HepG2 (cell line): ENCODE data around the gene LAMC3. TPM values are rescaled to one million over a fixed set of nuclear protein-coding genes. Genes with fewer than 3 reads are reported as not detected.
A peak's percentile ranks its signal among the peaks of the same experiment; 100 is the strongest.

Experiments used
- ATAC-seq: fragments of 200-7000 bp; cut with Tn5 transposase; 3 replicates; pipeline ENCODE4 v1.9.1; 2020; ENCODE audit warnings: mild to moderate bottlenecking, moderate library complexity
- BruUV-seq: library from RNA; stranded (reverse); fragments of 400-500 nt; replicated peaks from 2 replicates; lab custom pipeline; 2021; lab: Mats Ljungman, UMichigan
- CTCF ChIA-PET: fragments of 300-600 bp; formaldehyde crosslinking; extraction: SDS; loops from one replicate; lab custom pipeline; 2021; ENCODE audit warnings: low total read pairs, inconsistent platforms, low intra/inter-chr PET ratio; lab: Yijun Ruan, JAX
- POLR2A ChIA-PET: fragments of 350-600 bp; sonication (Branson Sonifier 250); formaldehyde crosslinking; loops from one replicate; lab custom pipeline; 2020; ENCODE audit warnings: antibody characterized with exemption, inconsistent platforms; lab: Yijun Ruan, JAX
- DNase-seq: peaks from one replicate; pipeline ENCODE4 v3.0.0-alpha.2; 2015; ENCODE audit warnings: low spot score
- FAIRE-seq: peaks from 3 replicates; lab custom pipeline; 2011; peaks lifted over from hg19 to GRCh38; lab: Jason Lieb, UNC
- H2AFZ ChIP-seq: one replicate; pipeline ENCODE4 v1.6.1; 2011; ENCODE audit warnings: low read length, inconsistent platforms
- H3K27ac ChIP-seq: fragments of 300-600 bp; 3 replicates; pipeline ENCODE4 v1.8.0; 2011; ENCODE audit warnings: mixed run types, mild to moderate bottlenecking, mixed read lengths, low read length, inconsistent platforms; ENCODE audit not compliant: insufficient read depth; ENCODE audit errors: extremely low read length
- H3K27me3 ChIP-seq, 2 experiments: fragments of 200-600 bp in 1 of 2; 2 replicates in 1 of 2; 3 replicates in 1 of 2; pipeline versions ENCODE4 v1.6.0 to v1.8.0; 2011; ENCODE audit warnings: low read length in 2 of 2, mild to moderate bottlenecking in 2 of 2, moderate library complexity in 2 of 2, inconsistent platforms in 1 of 2; ENCODE audit not compliant: insufficient read depth in 2 of 2, control insufficient read depth in 1 of 2
- H3K36me3 ChIP-seq, 2 experiments: fragments of 200-600 bp in 1 of 2; replicated peaks in 1 of 2; 2 replicates in 1 of 2; 3 replicates in 1 of 2; pipeline versions ENCODE4 v1.5.1 to v1.8.0; 2011; ENCODE audit warnings: low read length in 2 of 2, inconsistent platforms in 1 of 2; ENCODE audit not compliant: insufficient read depth in 2 of 2, control insufficient read depth in 1 of 2
- H3K4me1 ChIP-seq: 2 replicates; pipeline ENCODE4 v1.5.1; 2012; ENCODE audit warnings: low read length, inconsistent platforms; ENCODE audit not compliant: insufficient read depth
- H3K4me2 ChIP-seq: 2 replicates; pipeline ENCODE4 v1.6.0; 2011; ENCODE audit warnings: low read depth, low read length, inconsistent platforms
- H3K4me3 ChIP-seq, 3 experiments: fragments of 200-600 bp in 1 of 3; sonication (generic), shearing (Covaris generic) in 1 of 3; replicated peaks in 1 of 3; 2 replicates each; pipeline ENCODE4 v1.5.1; 2011 to 2016; ENCODE audit warnings: low read length in 3 of 3, inconsistent platforms in 2 of 3, low read depth in 2 of 3, mild to moderate bottlenecking in 2 of 3, control low read depth in 1 of 3, mixed read lengths in 1 of 3; ENCODE audit not compliant: insufficient read depth in 1 of 3
- H3K79me2 ChIP-seq: one replicate; pipeline ENCODE4 v1.6.1; 2011; ENCODE audit warnings: low read length, inconsistent platforms; ENCODE audit not compliant: insufficient read depth
- H3K9ac ChIP-seq: 2 replicates; pipeline ENCODE4 v1.6.0; 2011; ENCODE audit warnings: mild to moderate bottlenecking, low read depth, low read length, inconsistent platforms; ENCODE audit not compliant: insufficient read depth
- H3K9me3 ChIP-seq: 2 replicates; pipeline ENCODE4 v1.5.1; 2012; ENCODE audit warnings: mild to moderate bottlenecking, low read length
- H4K20me1 ChIP-seq: 2 replicates; pipeline ENCODE4 v1.6.0; 2011; ENCODE audit warnings: inconsistent platforms, mild to moderate bottlenecking, low read length, moderate library complexity; ENCODE audit not compliant: insufficient read depth
- KAT8 ChIP-seq: IDR thresholded peaks from 2 replicates; pipeline ENCODE4 v1.6.1; 2016; ENCODE audit warnings: missing genetic modification reagents, missing compliant biosample characterization
- SKI ChIP-seq: fragments of 450-650 bp; IDR thresholded peaks from one replicate; pipeline ENCODE4 v1.6.1; 2018; ENCODE audit warnings: mild to moderate bottlenecking; ENCODE audit not compliant: partially characterized antibody
- SNAI1 ChIP-seq: sonication (generic); formaldehyde crosslinking; IDR thresholded peaks from 2 replicates; pipeline ENCODE4 v1.5.0; 2020; ENCODE audit warnings: mild to moderate bottlenecking, missing genetic modification reagents, borderline replicate concordance
- XBP1 ChIP-seq: sonication (generic); formaldehyde crosslinking; IDR thresholded peaks from 2 replicates; pipeline ENCODE4 v1.5.0; 2020; ENCODE audit warnings: missing genetic modification reagents
- ZMYM4 ChIP-seq: sonication (generic); formaldehyde crosslinking; IDR thresholded peaks from 2 replicates; pipeline ENCODE4 v1.8.1; 2023; ENCODE audit warnings: mild to moderate bottlenecking, missing genetic modification reagents
- ZNF20 ChIP-seq: sonication (generic); formaldehyde crosslinking; IDR thresholded peaks from 2 replicates; pipeline ENCODE4 v1.4.0; 2020; ENCODE audit warnings: mild to moderate bottlenecking, moderate library complexity, missing genetic modification reagents
- ZNF678 ChIP-seq: sonication (generic); formaldehyde crosslinking; IDR thresholded peaks from 2 replicates; pipeline ENCODE4 v1.4.0; 2020; ENCODE audit warnings: mild to moderate bottlenecking, missing genetic modification reagents
- WGBS: methylation state at CpG from one replicate; pipeline ENCODE4 v1.1.6; 2017; ENCODE audit warnings: low lambda C conversion rate; 5-methylcytosine and 5-hydroxymethylcytosine counted together
- in situ Hi-C: cut with HindIII; loops from 2 replicates; pipeline ENCODE4 v1.10.0; 2017; ENCODE audit warnings: low pct_unique_long_range_greater_than_20kb; ENCODE audit not compliant: extremely low pct_ligation_motif_present
- intact Hi-C: fragments of 100-400 bp; cut with micrococcal nuclease; formaldehyde crosslinking; loops from one replicate; pipeline ENCODE4 v1.10.0; 2022; ENCODE audit not compliant: unreplicated experiment
- polyA plus RNA-seq, 8 experiments: library from polyadenylated mRNA; depleted of rRNA in 3 of 8; stranded (reverse) in 7 of 8; unstranded in 1 of 8; fragments of >200 nt; fragmentation: Illumina TruSeq in 4 of 8; extraction: Trizol in 4 of 8; gene quantifications; 2 replicates each; pipeline versions ENCODE4 v1.2.1 to v1.2.3, GENCODE V29; 2011 to 2016; ENCODE audit warnings: low read depth in 4 of 8, missing spikeins in 1 of 8, mixed read lengths in 1 of 8; ENCODE audit not compliant: insufficient read depth in 1 of 8
- total RNA-seq, 5 experiments: library from RNA; depleted of rRNA; stranded (reverse); fragments of >200 nt; fragmentation: Illumina TruSeq; extraction: Trizol; gene quantifications; 2 replicates each; pipeline ENCODE4 v1.2.3, GENCODE V29; 2016; ENCODE audit warnings: low read depth in 1 of 5
- TF ChIP-seq, protein P1 (sequence below): sonication (generic); formaldehyde crosslinking; IDR thresholded peaks from 2 replicates; pipeline ENCODE4 v1.9.0; 2021; ENCODE audit warnings: mild to moderate bottlenecking, missing genetic modification reagents
- TF ChIP-seq, protein P2 (sequence below): sonication (generic); formaldehyde crosslinking; IDR thresholded peaks from 2 replicates; pipeline ENCODE4 v1.8.0; 2022; ENCODE audit warnings: mild to moderate bottlenecking, missing genetic modification reagents, moderate library complexity
- TF ChIP-seq, protein P3 (sequence below): sonication (generic); formaldehyde crosslinking; IDR thresholded peaks from 2 replicates; pipeline ENCODE4 v1.4.0; 2020; ENCODE audit warnings: missing genetic modification reagents, borderline replicate concordance

Gene LAMC3
- total and polyA plus RNA-seq, 2 of the 13 experiments (the other 11 are each of a cell fraction or from before 2014, with no cell fraction given): 0.07 to 0.57 TPM

DNA sequence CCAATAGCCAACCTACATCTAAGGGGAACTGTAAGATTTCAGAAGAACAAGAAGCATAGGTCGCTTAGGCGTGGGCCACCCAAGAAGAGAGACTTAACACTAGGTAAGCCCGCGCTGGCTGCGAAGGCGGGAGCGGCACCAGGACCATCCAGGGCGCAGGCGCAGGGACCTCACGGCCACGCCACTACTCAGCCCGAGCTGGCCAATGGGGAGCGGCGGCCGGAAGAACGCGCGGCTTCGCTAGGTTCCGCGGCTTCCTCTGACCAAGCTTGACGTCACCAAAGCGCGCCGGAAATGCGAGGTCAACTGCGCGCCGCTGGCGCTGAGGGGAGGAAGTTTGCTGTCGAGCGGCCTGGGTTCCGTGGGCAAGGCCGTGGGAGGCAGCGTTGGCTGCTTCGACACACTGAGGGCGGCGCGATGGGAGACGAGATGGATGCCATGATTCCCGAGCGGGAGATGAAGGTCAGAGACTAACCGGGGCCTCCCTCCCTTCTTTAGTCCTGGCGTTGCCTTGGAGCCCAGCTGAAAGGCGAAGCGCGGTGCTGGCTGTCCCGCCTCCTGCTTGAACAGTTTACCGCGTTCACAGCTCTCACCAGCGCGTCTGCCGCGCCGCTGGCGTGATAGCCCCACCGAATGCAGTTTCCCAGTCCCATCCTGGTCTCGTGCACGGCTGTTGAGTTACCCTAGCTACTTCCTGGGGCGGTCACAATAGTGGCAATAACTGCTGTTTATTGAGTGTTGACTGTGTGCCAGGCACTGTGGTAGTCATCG, 116.5 kb downstream of the LAMC3 start, which contains the start of gene NUP214:
TSS of gene NUP214 (plus strand) at position 299 of the 771 bp plus-strand sequence. CDS start at position 418, 119 bp downstream.
- H2AFZ ChIP-seq: no peak within 1 kb of the TSS
- peaks cover 59% of the 10 kb centered on the region for H3K4me1 ChIP-seq
- in situ Hi-C loops (no loop called here), intact Hi-C loops (loop anchor here (2.0 kb wide), 1 partner anchor 67 kb away; no protein-coding TSS in a partner anchor)
- H4K20me1 ChIP-seq: no peaks in the 10 kb centered on the region
- under 1% methylated on average over 46 of the region's 61 CpGs for WGBS
- no peaks in the 10 kb centered on the region for H3K9me3 ChIP-seq
- peak within 1 kb of the TSS; percentile 95 for H3K9ac ChIP-seq
- FAIRE-seq (peak; percentile 67), DNase-seq (peak; percentile 92), ATAC-seq (peak; percentile 96)
- ChIA-PET CTCF (no interaction called here), POLR2A (interaction anchor here (0.6 to 2.5 kb wide), 8 partner anchors 10 to 248 kb away, joined by 3 to 19 read pairs (median 4); partner anchors contain the start of gene AIF1L)
- peak within 1 kb of the TSS; percentile 82 to 98 (median 96) for H3K4me3 ChIP-seq
- peaks cover 27% of the 10 kb centered on the region for H3K79me2 ChIP-seq
- peak within 1 kb of the TSS; percentile 96 for H3K4me2 ChIP-seq
- H3K36me3 ChIP-seq: peaks cover 10 to 39% of the 10 kb centered on the region in 2 experiments; a peak in 4 of 5 replicates
- BruUV-seq: TSS peak; percentile 64
- H3K27me3 ChIP-seq: peaks cover 0 to 6% of the 10 kb centered on the region in 2 experiments; a peak in 1 of 5 replicates
- H3K27ac ChIP-seq: peak within 1 kb of the TSS; percentile 94
- TF ChIP-seq, protein P1, sequence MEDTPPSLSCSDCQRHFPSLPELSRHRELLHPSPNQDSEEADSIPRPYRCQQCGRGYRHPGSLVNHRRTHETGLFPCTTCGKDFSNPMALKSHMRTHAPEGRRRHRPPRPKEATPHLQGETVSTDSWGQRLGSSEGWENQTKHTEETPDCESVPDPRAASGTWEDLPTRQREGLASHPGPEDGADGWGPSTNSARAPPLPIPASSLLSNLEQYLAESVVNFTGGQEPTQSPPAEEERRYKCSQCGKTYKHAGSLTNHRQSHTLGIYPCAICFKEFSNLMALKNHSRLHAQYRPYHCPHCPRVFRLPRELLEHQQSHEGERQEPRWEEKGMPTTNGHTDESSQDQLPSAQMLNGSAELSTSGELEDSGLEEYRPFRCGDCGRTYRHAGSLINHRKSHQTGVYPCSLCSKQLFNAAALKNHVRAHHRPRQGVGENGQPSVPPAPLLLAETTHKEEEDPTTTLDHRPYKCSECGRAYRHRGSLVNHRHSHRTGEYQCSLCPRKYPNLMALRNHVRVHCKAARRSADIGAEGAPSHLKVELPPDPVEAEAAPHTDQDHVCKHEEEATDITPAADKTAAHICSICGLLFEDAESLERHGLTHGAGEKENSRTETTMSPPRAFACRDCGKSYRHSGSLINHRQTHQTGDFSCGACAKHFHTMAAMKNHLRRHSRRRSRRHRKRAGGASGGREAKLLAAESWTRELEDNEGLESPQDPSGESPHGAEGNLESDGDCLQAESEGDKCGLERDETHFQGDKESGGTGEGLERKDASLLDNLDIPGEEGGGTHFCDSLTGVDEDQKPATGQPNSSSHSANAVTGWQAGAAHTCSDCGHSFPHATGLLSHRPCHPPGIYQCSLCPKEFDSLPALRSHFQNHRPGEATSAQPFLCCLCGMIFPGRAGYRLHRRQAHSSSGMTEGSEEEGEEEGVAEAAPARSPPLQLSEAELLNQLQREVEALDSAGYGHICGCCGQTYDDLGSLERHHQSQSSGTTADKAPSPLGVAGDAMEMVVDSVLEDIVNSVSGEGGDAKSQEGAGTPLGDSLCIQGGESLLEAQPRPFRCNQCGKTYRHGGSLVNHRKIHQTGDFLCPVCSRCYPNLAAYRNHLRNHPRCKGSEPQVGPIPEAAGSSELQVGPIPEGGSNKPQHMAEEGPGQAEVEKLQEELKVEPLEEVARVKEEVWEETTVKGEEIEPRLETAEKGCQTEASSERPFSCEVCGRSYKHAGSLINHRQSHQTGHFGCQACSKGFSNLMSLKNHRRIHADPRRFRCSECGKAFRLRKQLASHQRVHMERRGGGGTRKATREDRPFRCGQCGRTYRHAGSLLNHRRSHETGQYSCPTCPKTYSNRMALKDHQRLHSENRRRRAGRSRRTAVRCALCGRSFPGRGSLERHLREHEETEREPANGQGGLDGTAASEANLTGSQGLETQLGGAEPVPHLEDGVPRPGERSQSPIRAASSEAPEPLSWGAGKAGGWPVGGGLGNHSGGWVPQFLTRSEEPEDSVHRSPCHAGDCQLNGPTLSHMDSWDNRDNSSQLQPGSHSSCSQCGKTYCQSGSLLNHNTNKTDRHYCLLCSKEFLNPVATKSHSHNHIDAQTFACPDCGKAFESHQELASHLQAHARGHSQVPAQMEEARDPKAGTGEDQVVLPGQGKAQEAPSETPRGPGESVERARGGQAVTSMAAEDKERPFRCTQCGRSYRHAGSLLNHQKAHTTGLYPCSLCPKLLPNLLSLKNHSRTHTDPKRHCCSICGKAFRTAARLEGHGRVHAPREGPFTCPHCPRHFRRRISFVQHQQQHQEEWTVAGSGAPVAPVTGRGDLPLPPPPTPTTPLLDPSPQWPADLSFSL (CRISPR knock-in tag): no peak
- no peak; the same call in 1 of the 2 replicates for TF ChIP-seq XBP1
- no peak for TF ChIP-seq ZNF678 (CRISPR knock-in tag)
- peak; percentile 70; the same call in 1 of the 2 replicates for TF ChIP-seq SNAI1
- TF ChIP-seq, protein P2, sequence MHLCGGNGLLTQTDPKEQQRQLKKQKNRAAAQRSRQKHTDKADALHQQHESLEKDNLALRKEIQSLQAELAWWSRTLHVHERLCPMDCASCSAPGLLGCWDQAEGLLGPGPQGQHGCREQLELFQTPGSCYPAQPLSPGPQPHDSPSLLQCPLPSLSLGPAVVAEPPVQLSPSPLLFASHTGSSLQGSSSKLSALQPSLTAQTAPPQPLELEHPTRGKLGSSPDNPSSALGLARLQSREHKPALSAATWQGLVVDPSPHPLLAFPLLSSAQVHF: no peak
- TF ChIP-seq KAT8 (CRISPR knock-in tag): peak; percentile 100
- no peak for TF ChIP-seq ZNF20 (CRISPR knock-in tag)
- TF ChIP-seq, protein P3, sequence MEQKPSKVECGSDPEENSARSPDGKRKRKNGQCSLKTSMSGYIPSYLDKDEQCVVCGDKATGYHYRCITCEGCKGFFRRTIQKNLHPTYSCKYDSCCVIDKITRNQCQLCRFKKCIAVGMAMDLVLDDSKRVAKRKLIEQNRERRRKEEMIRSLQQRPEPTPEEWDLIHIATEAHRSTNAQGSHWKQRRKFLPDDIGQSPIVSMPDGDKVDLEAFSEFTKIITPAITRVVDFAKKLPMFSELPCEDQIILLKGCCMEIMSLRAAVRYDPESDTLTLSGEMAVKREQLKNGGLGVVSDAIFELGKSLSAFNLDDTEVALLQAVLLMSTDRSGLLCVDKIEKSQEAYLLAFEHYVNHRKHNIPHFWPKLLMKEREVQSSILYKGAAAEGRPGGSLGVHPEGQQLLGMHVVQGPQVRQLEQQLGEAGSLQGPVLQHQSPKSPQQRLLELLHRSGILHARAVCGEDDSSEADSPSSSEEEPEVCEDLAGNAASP (CRISPR knock-in tag): peak; percentile 73
- no peak for TF ChIP-seq SKI
- peak; percentile 94 for TF ChIP-seq ZMYM4 (CRISPR knock-in tag)
